Stimulated activated CD4-positive, alpha-beta T cell treated with anti-CD3 and anti-CD28 coated beads, Interleukin-4, amount 100 ng/mL, for 4 hours (primary cell): ENCODE results near the gene NMNAT2.
"Not testable (repeated sequence)": the region's sequence is repeated elsewhere in the genome, so short reads cannot be mapped to it uniquely, and the experiment has no call there.

Experiments used
- DNase-seq, 2 experiments: peaks; one replicate each; pipeline ENCODE4 v3.0.0-alpha.2; 2020

The NMNAT2 gene

GRCh38 chr1:183282101-183282855, 135.9 kb downstream of the NMNAT2 start:
- DNase-seq, result no peak

GRCh38 chr1:183281553-183282091, 136.6 kb downstream of the NMNAT2 start:
- peak; percentile 52 to 64 for DNase-seq

- DNase-seq, result no peak
Observed at GRCh38 chr1:183281039-183281438, 137.1 kb downstream of the NMNAT2 start.

- DNase-seq, result no peak
Observed at GRCh38 chr1:183279835-183280234, 138.3 kb downstream of the NMNAT2 start.

- no peak for DNase-seq
Observed at GRCh38 chr1:183278739-183279591, 139.2 kb downstream of the NMNAT2 start.

GRCh38 chr1:183277821-183278738, 140.1 kb downstream of the NMNAT2 start:
- DNase-seq, result no peak

GRCh38 chr1:183276386-183277080, 141.6 kb downstream of the NMNAT2 start:
- DNase-seq, result no peak

- DNase-seq, result no peak
Observed at GRCh38 chr1:183275322-183275721, 142.9 kb downstream of the NMNAT2 start.

GRCh38 chr1:183274836-183275235, 143.3 kb downstream of the NMNAT2 start:
- no peak for DNase-seq

GRCh38 chr1:183273984-183274383, 144.2 kb downstream of the NMNAT2 start:
- not testable (repeated sequence) for DNase-seq

- no peak for DNase-seq
Observed at GRCh38 chr1:183273300-183273699, 144.9 kb downstream of the NMNAT2 start.

- DNase-seq, result no peak
Observed at GRCh38 chr1:183272390-183272848, 145.8 kb downstream of the NMNAT2 start.

- DNase-seq, result no peak
Observed at GRCh38 chr1:183270541-183271141, 147.5 kb downstream of the NMNAT2 start.

GRCh38 chr1:183267646-183268431, 150.3 kb downstream of the NMNAT2 start:
- no peak for DNase-seq

- no peak for DNase-seq
Observed at GRCh38 chr1:183263886-183264602, 154.1 kb downstream of the NMNAT2 start.

GRCh38 chr1:183262628-183263200, 155.5 kb downstream of the NMNAT2 start:
- DNase-seq, result no peak

GRCh38 chr1:183259924-183260323, 158.3 kb downstream of the NMNAT2 start:
- DNase-seq, result no peak

- DNase-seq, result no peak
Observed at GRCh38 chr1:183255073-183255472, 163.1 kb downstream of the NMNAT2 start.

- DNase-seq, result no peak
Observed at GRCh38 chr1:183251959-183252450, 166.2 kb downstream of the NMNAT2 start.
